ENCODE results near the gene ABCA1. TPM values are rescaled to one million over a fixed set of nuclear protein-coding genes. Genes with fewer than 3 reads are reported as not detected.
A peak's percentile ranks its signal among the peaks of the same experiment; 100 is the strongest.

The ABCA1 gene
- polyA plus RNA-seq, 3 donors, result 2.0 to 5.1 (median 2.7) TPM

DNA sequence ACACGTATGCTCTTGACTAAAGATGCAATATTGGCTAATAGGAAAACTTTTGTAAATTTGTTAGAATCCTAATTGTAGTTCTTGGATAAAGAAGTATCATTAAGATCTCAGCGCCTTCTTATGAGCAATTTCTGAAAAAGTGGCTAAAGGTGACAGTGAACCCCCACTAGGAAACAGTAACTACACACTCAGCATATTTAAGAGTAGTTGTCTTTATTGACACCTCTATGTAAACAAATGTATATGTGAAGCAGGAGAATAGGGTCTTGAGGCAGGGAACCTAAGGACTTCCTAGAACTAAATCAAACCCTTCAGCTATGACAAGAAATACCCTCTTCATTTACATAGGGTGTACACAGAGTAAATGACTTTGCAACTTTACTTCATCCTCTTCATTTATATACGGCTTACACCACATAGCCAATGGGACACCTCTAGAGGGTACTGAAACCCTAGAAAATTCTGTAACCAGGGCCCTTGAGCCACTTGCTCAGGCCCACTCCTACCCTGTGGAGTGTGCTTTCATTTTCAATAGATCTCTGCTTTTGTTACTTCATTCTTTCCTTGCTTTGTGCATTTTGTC is 177.7 kb downstream of the ABCA1 start:
- 40% methylated on average over 2 of the region's 3 CpGs for WGBS (ENCODE audit: insufficient coverage)
- H3K27me3 Mint-ChIP-seq (ENCODE audit: low read depth in 3 of 3), result no peaks in the 10 kb centered on the region
- H3K4me1 Mint-ChIP-seq, result peaks cover 28% of the 10 kb centered on the region
- no peak overlapping the region for H3K4me3 ChIP-seq (replicated peaks in 1 of 3; ENCODE audit: low read depth in 2 of 3, low read length in 3 of 3)
- peak overlapping the region; percentile 7 to 80 (median 78) for H3K27ac Mint-ChIP-seq
- peak overlapping the region in 1 of 2 donors; percentile 43 for H3K27ac ChIP-seq (ENCODE audit: low read depth in 1 of 2, low read length in 2 of 2)
- no peaks in the 10 kb centered on the region for H4K20me1 ChIP-seq (ENCODE audit: insufficient read depth, low read length)
- H3K36me3 ChIP-seq (replicated peaks in 1 of 2; ENCODE audit: control insufficient read depth in 1 of 2, insufficient read depth in 2 of 2, low read length in 2 of 2), result peaks cover 40 to 45% of the 10 kb centered on the region in 2 donors
- no peaks in the 10 kb centered on the region for H3K27me3 ChIP-seq (ENCODE audit: control insufficient read depth in 2 of 2, insufficient read depth in 2 of 2, low read length in 2 of 2)
- TF ChIP-seq CTCF (IDR thresholded peaks at IDR 0.05), result no peak
- no peak overlapping the region for H3K4me3 Mint-ChIP-seq
- H3K4me2 ChIP-seq (replicated peaks; ENCODE audit: extremely low read depth, low read length, poor library complexity, severe bottlenecking), result no peak overlapping the region
- peak in 2 of 3 donors; percentile 24 to 25 for DNase-seq
- H3K36me3 Mint-ChIP-seq, result peaks cover 34 to 41% of the 10 kb centered on the region in 2 donors
- no peak overlapping the region for H3K9ac ChIP-seq (ENCODE audit: insufficient read depth, low read length, poor library complexity, severe bottlenecking)
- H3K4me1 ChIP-seq (ENCODE audit: control insufficient read depth in 1 of 2, insufficient read depth in 2 of 2, low read length in 2 of 2), result peaks cover 25 to 33% of the 10 kb centered on the region in 2 donors
- H2AFZ ChIP-seq (ENCODE audit: insufficient read depth, low read depth, low read length, poor library complexity, severe bottlenecking), result no peak overlapping the region
- H3K79me2 ChIP-seq (ENCODE audit: insufficient read depth, low read length), result peaks cover 33% of the 10 kb centered on the region
- H3K9me3 ChIP-seq (replicated peaks in 1 of 2; ENCODE audit: control insufficient read depth in 1 of 2, insufficient read depth in 1 of 2, low read length in 2 of 2), result no peaks in the 10 kb centered on the region
- intact Hi-C loops (cut with micrococcal nuclease), result no loop called here
- no peaks in the 10 kb centered on the region for H3K9me3 Mint-ChIP-seq

DNA sequence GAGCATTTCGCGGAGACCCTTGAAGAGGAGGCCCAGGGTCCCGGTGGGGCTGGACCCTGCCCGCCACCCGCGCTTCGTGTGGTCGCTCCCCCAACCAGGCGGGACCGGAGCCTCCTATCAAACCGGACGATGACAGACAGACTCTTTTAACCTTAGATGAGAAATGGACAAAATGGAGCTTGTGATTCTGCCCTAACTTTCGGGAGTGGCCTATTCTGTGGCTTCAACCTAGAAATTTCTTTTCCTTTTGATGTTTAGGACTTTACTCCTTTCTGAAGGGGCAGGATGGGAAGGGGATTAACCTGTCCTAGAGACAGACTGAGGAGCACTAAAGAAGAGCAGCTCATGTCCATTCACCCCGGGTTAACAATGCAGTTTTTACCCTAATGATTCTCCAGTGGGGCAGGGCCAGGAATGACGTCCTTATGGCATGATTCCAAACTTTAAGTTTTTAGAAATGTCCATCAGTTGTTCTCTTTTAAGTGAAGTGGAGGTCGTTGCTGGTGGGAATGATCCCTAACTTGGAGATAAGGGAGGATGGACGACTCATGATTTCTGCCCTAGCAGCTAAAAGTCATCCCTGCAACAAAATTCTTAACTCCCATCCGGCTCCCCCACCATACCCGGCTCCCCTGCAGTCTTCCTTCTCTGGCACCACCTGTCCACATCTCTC is 179.5 kb downstream of the ABCA1 start:
- Mint-ChIP-seq H3K9me3 (no peaks in the 10 kb centered on the region), H3K36me3 (peaks cover 24 to 28% of the 10 kb centered on the region in 2 donors), H3K4me3 (peak overlapping the region; percentile 94 to 99), H3K27ac (peak overlapping the region; percentile 95 to 99 (median 97)), H3K4me1 (peaks cover 28% of the 10 kb centered on the region), H3K27me3 (ENCODE audit: low read depth in 3 of 3) (no peaks in the 10 kb centered on the region)
- peak overlapping the region; percentile 83 for H3K4me2 ChIP-seq (replicated peaks; ENCODE audit: extremely low read depth, low read length, poor library complexity, severe bottlenecking)
- WGBS (ENCODE audit: insufficient coverage), result 5% methylated on average over 12 of the region's 19 CpGs
- no peaks in the 10 kb centered on the region for H4K20me1 ChIP-seq (ENCODE audit: insufficient read depth, low read length)
- no peak for TF ChIP-seq CTCF (IDR thresholded peaks at IDR 0.05)
- H3K36me3 ChIP-seq (replicated peaks in 1 of 2; ENCODE audit: control insufficient read depth in 1 of 2, insufficient read depth in 2 of 2, low read length in 2 of 2), result peaks cover 27 to 29% of the 10 kb centered on the region in 2 donors
- H3K79me2 ChIP-seq (ENCODE audit: insufficient read depth, low read length), result peaks cover 33% of the 10 kb centered on the region
- H3K4me3 ChIP-seq (replicated peaks in 1 of 3; ENCODE audit: low read depth in 2 of 3, low read length in 3 of 3), result peak overlapping the region; percentile 56 to 91 (median 85)
- peak overlapping the region; percentile 86 for H3K9ac ChIP-seq (ENCODE audit: insufficient read depth, low read length, poor library complexity, severe bottlenecking)
- intact Hi-C loops (cut with micrococcal nuclease), result no loop called here
- no peaks in the 10 kb centered on the region for H3K9me3 ChIP-seq (replicated peaks in 1 of 2; ENCODE audit: control insufficient read depth in 1 of 2, insufficient read depth in 1 of 2, low read length in 2 of 2)
- H3K27me3 ChIP-seq (ENCODE audit: control insufficient read depth in 2 of 2, insufficient read depth in 2 of 2, low read length in 2 of 2), result no peaks in the 10 kb centered on the region
- H3K27ac ChIP-seq (ENCODE audit: low read depth in 1 of 2, low read length in 2 of 2), result peak overlapping the region; percentile 90 to 94
- H3K4me1 ChIP-seq (ENCODE audit: control insufficient read depth in 1 of 2, insufficient read depth in 2 of 2, low read length in 2 of 2), result peaks cover 25 to 33% of the 10 kb centered on the region in 2 donors
- H2AFZ ChIP-seq (ENCODE audit: insufficient read depth, low read depth, low read length, poor library complexity, severe bottlenecking), result peak overlapping the region; percentile 90
- peak; percentile 12 to 22 (median 19) for DNase-seq

All from CD14-positive monocyte (primary cell).